GM18858 (cell line): ENCODE measurements around the gene SLC36A2.
"Not testable (repeated sequence)": the region's sequence is repeated elsewhere in the genome, so short reads cannot be mapped to it uniquely, and the experiment has no call there.

Experiments
- ATAC-seq: cut with Tn5 transposase; IDR thresholded peaks from one replicate; pipeline ENCODE4 v1.9.1; 2021; ENCODE audit not compliant: unreplicated experiment

Gene SLC36A2

DNA sequence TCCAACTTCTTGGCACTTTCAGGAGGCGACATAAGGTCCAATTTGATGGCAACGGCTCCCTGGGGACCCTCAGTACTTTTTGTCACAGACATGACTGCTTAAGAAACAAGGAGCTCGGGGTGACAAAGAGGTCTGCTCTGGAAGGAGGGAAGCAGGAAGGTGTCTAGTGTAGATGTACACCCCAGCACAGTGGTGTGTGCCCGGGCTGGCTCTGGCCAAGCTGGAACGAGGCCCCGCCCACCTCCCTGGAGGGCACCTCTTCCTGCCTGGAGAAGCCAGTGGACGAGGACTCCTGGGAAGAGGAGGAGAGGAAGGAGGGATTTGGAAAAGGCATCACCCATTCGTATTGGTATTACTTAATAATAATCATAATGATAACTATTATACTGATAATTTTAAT, at the start of gene SLC36A2:
Gene SLC36A2, minus strand, starts transcription at position 191 of the 400 bp plus-strand sequence. Its CDS starts 99 bp downstream, at position 92.
- ATAC-seq = no peak

DNA sequence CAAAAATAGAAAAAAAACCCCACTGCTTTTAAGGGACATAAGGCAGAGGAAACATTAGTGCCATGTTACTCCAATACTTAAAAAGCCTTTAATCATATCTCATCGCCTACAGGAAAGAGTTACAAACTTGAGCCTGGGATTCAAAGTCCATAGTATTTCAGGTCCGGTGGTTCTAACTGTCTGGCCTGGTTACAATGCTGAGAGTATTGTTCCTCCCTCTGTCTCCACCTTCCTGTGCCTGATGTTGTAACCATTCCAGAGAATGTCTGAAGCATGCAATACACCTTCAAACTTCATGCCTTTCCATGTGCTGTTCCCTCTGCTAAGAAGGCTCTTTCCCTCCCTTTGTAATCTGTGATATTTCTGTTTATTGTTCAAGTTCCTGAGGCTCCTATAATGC, 41.6 kb upstream of the SLC36A2 start:
- ATAC-seq = no peak

DNA sequence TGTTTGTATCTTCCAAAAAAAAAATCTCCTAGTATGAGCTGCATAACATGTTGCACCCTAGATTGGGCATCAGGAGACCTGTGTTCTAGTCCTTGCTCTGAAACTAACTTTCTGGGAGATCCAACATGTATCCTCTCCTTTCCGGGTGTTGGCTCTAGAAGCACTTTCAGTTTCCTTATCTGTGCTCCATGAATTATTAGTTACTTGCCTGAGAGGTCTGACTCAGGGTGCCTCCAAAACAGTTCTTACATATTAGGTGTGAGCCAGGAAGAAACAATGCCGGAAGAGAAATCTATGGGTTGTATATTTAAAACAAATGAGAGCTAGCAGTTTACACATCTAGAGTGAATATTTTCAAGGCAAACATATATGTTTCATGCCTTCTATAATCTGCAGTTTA, 36.7 kb upstream of the SLC36A2 start:
- ATAC-seq = no peak

DNA sequence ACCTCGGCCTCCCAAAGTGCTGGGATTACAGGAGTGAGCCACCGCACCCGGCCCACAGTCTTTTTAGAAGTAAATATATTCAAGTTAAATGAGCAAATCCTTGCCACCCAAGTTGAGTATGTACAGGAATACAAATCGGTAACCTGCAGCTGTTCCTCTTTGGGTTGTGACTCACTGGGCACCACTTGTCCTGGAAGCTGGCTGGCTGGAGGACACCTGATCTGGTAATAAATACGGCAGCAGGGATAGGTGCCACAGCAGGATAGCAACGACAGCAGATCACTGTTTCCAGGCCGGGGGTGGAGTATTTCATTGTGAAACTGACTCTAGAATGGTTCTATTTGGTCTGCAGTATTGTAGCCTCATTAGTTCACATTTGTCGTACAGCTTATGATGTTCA, 35.7 kb upstream of the SLC36A2 start:
- no peak for ATAC-seq

DNA sequence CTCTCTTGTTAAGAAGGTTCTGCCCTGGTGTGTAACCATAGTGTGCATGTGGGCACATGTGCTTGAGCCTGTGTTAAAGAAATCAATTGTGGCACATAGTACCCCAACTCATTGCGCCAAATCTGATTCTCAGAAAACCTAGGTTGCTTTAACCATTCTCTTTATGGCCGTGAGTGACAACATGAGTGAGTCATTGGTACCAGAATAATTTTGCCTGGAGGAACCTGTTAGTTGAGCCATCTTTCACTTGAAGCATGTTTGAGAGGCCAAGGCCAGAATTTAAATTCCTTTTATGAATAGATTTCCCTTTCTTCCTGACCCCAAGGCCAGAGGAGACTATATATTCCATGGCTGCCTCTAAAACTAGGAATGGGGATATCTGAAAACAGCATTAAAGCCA, 35.2 kb upstream of the SLC36A2 start:
- ATAC-seq = no peak

DNA sequence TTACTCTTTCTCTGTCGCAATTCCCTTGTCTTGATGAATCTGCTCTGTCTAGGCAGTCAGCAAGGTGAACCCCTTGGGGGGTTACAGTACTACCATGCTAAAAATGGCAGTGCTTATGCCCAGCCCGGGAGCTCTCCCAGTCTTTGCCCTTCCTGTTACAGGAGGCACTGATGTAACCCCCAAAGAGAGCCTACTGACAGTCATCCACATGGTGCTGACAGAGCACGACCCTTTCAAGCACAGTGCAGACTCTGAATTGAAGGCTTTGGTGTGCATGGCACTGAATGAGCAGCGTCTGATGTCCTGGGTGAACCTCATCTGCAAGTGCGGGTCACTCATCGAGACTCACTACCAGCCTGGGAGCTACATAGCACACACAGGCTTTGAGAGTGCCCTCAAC, 34.5 kb upstream of the SLC36A2 start:
- no peak for ATAC-seq

DNA sequence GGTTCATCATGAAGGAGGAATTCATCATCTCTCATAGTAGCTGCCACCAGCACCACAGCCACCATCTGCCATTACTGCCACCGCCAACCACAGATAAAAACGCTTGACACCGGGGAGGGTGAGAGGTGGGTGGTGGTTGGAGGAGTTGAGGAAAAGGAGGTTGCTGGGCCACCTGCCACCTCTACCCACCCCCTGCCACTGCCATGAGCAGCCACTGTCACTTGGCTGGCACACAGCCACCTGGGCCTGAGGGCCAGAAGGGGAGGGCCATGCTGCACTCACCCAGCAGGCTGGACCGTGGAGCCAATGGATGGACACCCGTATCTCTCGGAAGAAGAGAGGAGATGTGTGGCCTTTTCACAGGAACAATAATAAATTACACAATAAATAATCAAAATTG, 31.3 kb upstream of the SLC36A2 start:
- ATAC-seq = no peak

DNA sequence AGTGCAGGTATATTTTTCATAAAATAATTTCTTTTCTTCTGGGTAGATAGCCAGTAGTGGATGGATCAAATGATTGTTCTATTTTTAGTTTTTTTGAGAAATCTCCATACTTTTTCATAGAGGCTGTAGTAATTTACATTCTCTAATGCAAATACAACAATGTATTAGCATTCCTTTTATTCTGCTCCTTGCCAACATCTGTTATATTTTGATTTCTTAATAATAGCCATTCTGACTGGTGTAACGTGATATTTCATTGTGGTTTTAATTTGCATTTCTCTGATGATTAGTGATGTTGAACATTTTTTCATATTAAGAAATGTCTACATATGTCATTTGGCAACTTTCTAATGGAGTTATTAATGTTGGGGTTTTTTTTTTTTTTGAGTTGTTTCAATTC, 27.2 kb upstream of the SLC36A2 start:
- no peak for ATAC-seq

DNA sequence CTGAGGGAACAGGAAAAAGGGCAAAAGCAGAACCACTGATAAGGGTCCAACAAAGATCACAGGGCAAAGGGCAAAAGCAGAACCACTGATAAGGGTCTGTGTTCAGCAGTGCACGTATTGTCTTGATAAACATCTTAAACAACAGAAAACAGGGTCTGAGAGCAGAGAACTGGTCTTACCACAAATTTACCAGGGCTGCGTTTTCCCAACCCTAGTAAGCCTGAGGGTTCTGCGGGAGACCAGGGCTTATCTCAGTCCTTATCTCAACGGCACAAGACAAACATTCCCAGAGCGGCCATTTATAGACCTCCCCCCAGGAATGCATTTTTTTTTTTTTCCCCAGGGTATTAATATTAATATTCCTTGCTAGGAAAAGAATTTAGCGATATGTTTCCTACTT, 19.7 kb upstream of the SLC36A2 start:
- ATAC-seq = not testable (repeated sequence)

DNA sequence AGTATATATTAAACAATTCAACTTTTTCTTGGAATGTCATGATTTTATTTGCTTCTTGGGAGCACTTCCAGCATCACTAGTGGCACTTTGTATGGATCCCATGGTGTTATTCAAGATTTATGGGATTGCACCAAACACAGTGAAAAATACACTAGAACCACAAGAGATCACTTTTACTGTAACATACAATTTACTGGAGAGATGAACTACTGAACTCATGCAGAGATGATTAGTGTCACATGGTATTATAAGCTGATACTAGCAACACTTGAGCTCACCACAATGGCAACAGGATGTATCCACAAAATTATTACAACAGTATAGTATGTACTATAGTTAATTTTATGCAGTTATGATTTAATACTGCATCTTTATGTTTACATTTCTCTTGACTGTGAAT, 16.3 kb upstream of the SLC36A2 start:
- ATAC-seq = no peak

DNA sequence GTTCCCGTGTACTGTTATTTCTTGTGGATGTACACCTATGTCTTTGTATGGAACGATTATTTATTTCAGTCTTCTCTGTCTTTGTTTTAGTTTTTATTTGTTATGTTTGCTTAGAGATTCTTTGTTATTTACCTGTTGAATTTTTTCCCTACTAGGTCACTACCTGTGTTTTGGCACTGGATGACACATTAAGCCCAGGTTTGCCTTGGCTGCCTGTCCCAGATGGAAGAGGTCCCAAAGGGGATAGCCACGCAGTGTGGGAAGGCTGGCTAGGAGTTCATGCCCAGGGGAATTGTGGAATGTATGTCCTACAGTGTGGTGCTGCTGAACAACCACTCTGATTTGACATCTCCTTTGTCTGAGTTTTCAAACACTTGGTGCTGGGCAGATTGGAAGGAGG, 15.6 kb upstream of the SLC36A2 start:
- no peak for ATAC-seq

DNA sequence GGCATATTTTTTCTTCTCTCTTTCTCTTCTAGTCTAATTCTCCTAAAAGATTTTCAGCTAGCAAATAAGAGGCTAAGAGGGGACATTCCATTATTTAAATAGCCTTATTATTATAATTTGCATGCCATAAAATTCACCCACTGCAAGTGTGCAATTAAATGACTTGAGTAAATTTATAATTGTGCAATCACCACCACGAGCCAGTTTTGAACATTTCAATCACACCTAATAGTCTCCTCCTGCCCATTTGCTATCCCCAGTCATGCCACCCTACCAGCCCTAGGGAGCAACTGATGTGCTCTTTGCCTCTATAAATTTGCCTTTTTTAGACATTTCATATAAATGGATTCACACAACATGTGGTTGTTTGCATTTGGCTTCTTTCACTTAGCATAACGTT, 12.0 kb upstream of the SLC36A2 start:
- ATAC-seq = no peak

DNA sequence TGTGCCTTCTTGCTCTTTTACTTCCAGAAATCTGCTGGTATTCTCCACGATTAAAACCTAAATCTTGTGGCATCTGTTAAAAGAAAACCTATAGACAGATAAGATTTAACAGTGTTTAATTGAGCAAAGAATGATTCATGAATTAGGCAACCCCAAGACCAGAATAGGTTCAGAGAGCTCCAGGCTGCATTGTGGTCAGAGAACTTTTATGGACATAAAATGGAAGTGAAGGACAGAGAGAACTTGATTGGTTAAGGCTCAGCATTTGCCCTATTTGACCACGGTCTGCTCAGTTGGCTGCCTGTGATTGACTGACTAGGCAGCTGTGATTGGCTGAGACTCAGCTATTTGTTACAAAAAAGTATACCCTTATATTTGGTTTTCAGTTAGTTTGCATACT, 10.4 kb upstream of the SLC36A2 start:
- no peak for ATAC-seq

DNA sequence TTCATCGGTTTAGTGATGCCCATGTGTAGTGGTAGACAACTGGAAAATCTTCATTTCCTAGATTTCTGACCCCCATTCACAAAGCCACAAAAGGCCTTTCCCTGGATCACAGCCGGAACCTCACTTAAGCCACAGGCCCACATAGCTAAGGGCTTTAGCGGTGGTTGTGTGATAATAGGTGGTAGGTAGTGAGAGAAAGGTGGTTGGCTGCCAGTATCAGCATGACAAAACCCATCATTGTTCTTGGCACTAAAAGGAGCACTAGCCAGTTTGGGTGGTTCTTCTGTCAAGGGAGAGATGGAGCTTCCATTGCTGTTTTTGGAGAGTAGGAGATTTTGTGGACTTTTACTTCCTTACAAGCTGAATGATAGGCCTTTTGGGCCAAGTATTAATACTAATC, 9.7 kb upstream of the SLC36A2 start:
- no peak for ATAC-seq

DNA sequence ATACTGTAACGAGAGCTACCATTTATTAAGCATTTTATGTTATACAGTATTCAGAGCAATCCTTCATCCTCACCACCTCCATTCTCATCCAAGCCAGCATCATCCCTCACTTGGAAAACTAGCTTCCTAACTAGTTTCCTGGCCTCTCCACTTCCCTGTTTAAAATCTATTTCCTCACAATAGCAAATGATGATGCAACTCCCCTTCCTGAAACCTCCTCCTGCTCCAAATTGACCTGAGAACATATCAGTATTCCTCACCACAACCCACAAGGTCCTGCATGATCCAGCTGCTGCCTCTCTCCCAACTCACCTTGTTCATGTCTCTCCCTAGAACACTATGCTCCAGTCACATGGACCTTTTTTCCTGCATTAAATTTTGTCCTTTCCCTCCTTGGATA, 4.3 kb upstream of the SLC36A2 start:
- no peak for ATAC-seq

DNA sequence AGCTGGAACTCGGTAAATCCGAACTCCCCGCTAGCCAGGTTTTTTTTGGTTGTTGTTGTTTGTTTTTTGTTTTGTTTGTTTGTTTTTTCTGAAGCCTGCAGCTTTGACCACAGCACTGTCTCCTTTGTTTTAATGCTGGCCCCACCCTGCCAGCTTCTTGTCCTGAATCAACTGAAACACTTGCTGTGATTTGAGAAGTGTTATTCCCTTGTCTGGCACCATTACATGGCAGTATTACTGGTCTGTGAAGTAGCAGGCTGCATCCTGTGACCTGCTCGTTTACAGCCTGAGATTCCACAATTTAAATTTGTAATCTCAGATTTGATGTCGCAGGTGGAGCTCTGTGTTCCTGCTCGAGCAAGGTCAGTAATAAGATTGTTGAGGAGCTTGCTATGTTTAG, 1.4 kb upstream of the SLC36A2 start:
- no peak for ATAC-seq

DNA sequence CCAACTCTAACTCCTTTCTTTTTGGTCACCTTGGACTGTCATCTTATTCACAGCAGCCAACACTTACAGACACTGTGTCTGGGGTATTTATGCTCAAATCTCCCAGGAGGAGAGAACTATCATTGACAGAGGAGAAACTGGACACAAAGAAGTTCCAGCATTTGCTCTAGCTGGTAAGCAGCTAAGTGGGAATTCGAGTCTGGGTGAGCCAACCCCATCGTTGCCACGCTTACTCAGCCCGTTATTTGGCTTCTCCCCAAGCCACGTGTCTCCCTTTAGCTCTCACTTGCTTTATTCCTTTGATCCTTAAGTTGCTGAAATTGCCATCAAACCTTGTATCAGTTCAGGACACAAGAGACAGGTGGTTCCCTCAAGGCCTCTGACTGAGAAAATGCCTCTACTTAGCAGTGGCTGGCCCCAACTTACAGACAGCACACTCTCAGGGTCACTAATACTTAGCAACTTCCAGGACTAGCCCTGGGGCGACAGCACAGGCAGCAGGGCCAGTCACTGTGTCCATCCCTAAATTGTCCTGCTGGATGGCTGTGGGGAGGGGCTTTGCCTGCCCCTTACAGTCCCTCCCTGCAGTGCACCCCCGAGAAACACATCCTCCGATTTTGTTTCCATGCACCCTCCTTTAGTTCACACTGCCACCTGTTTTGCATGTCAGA, 1.4 kb downstream of the SLC36A2 start:
- ATAC-seq = no peak

DNA sequence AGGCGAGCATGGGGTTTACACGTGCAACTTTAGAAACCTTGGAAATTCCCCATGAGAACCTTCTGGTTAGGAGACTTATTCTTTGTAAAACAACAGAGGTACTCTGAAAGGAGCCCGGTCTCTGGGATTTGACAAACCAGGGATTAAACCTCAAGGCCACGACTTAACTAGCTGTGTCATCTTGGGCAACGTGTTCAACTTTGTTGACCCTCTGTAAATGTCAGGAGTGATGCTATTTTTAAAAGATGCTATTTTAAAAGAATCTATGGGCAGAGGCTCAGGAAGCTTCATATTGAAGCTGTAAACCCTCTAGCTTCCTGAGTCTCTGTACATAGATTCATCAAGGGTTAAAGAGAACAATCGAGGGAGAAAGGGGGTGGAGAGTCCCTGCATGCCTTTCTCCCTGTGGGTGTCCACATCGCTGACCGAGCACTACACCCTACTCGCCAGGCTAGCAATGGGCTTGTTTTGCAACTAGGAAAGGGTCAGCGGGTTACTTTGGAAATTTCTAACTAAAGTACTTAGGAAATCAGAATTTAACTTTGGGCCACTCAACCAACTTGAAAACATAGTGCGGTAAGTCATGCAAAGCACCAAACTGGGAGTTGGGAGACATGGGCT, 2.1 kb downstream of the SLC36A2 start:
- ATAC-seq = no peak

DNA sequence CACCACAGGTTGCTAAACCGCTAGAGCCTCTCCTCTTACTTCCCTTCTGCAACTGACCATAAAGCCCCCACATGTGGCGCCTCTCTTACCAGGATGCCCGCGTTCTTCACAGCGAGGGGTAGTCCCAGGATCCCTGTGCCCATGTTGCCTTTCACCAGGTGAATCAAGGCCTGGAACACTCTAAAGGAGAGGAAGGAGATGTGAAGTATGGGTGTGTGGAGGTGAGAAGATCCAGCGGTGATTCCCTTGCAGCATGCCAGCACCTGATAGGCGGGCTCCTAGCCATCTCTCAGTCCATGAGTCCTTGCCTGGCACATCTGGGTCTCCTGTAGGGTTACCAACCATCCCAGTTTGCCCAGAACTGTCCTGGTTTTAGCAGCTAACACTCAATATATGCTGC, 3.3 kb downstream of the SLC36A2 start:
- ATAC-seq = no peak

DNA sequence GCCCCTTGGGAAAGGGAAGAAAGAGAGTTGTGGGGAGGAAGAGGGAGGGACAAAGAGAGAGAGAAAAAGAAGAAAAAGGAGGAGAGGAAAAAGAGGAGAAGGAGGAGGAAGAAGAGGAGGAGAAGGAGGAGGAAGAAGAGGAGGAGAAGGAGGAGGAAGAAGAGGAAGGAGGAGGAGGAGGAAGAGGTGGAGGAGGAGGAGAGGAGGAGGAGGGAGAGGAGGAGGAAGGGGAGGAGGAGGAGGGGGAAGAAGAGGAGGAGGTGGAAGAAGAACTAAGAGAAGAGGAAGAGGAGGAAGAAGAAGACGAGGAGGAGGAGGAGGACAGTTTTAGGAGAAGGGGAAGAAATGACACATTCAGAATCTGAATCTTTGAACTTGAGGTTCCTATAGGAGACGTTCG, 7.4 kb downstream of the SLC36A2 start:
- no peak for ATAC-seq

DNA sequence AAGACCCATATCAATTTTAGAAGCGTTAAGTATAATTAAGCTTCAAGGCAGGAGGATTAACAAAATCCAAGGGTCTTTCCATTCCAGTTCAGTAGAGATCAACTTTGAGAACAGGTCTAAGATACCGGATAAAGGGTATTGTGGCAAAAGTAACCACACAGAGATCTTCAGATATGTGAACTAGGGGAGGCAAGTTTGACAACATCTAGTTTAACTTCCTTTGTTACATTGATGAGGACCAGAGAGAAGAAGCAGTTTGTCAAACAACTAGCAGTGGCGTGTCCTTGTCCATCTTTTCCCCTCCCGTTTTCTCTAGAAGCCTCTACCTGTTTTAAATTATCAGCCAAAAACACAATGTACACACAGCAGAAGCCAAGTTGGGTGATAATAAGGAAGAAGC, 8.6 kb downstream of the SLC36A2 start:
- no peak for ATAC-seq

DNA sequence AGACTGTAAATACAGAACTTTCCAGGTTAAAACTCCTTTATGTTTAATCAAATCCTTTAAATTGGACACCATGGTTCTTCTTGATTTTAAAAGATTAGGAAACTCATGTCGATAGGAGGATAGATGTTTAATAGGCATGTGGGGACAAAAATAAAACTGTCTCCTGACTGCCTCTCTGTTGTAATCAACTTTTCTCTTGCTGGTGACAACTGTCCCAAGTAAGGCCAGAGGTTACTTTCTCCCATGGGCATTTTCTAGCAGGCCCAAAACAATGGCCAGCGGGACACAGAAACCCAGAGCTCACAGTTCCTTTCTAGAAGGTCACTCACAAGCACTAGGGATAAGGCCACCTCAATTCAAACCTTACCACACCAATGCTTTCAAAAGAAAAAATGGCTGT, 14.5 kb downstream of the SLC36A2 start:
- no peak for ATAC-seq

DNA sequence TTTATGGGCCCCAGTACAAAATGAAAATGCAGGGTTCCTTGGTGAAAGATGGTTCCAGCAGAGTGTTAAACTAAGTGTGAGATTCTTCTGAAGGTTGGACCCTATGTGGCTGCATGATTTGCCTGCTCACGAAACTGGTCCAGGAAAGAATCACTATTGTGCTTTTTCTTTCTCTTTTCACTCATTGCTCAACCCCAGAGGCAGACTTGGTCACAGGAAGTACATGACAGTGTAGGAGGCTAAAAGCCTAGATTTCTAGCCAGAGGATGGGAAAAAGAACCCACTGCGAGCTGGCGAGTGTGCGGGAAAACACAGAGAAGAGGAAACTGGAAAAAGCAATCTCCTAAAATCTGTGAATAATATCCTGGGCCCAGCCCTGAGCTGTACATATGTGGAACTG, 18.6 kb downstream of the SLC36A2 start:
- no peak for ATAC-seq
